Left colon (tissue), 2 donors: ENCODE data around the gene DCDC2B. TPM values are rescaled to one million over a fixed set of nuclear protein-coding genes. Genes with fewer than 3 reads are reported as not detected.

ENCODE experiments used
- ATAC-seq: fragments of 200-7000 bp; cut with Tn5 transposase; one replicate; pipeline ENCODE4 v1.9.1; 2020; ENCODE audit warnings: mild to moderate bottlenecking, moderate library complexity
- DNase-seq, 2 donors: peaks; one replicate each; pipeline ENCODE4 v3.0.0-alpha.2; 2020
- intact Hi-C, 2 donors: fragments of 100-400 bp; cut with DNase I in 1 of 2; cut with micrococcal nuclease in 1 of 2; formaldehyde crosslinking; loops; one replicate each; pipeline versions ENCODE4 v1.11.2 to v1.14.0; 2022; cut with DNase I, micrococcal nuclease
- total RNA-seq, 2 donors: library from RNA; stranded (reverse); fragmentation: NEBNext Ultra II Directional; extraction: Animal tissue kit (Norgen Biotek cat#: 25700); gene quantifications; one replicate each; pipeline ENCODE4 v1.2.1, GENCODE V29; 2021
- donor health status: DM: no; HTN: no; CAD: no.
- donor health status: DM: yes; HTN: yes; CAD: no.

Gene DCDC2B
- total RNA-seq, 2 donors from 2014 or later: not detected

DNA sequence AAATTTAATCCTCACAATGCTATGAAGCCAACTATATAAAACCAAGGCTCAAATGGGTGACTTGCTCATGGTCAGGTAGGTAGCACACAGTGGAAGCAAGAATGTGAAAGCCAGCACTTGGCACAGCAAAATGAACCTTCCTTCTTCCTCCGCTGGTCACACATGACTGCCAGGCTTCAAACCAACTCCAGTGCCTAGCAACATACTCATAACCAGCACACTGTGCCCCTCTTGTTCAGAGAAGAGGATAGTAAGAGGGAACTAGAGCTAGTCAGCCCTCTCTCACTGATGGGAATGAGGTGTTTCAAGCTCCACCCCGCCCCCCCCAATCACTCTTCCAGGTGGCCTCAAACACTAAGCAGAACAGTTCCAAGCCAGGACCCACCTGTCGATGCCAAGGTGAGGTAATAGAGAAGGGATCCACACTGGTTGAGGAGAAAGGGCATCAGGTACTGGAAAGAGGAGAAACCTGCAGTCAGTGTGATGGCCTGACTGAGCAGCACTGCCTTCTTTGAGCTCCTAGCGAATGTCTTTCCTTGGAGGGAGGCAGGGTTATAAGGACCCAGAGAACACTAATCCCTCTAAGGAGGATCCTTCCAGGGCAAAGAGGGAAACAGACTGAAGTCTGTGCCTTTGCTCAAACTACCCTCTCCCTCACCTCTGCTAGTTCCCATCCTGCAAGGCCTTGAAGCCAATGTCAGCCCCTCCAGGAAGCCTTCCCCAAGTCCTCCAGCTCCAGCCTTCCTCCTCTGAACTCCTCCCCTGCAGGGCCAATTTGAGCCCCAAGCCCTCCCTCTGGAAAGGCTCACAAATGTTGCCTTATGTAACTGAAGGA, 12.1 kb downstream of the DCDC2B start:
- ATAC-seq: no peak
- no peak for DNase-seq
- intact Hi-C loops: no loop called here

DNA sequence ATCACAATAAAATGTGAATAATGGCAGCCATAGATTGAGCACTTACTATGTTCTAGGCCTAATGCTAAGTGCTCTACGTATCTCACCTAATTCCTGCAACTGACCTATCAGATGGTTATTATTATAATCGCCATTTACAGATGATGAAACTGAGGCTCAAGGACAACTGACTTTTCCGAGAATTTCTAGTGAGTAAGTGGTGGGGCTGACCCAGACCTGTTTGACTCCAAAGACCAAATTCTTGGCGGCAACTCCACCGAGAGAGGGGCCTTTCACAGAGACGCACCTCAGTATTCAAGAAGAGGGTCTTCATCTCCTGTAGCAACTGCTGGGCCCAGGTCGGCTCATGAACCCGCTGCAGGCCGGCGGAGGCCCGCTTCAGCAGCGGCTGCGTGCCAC, 12.7 kb downstream of the DCDC2B start:
- no peak for DNase-seq
- intact Hi-C loops: no loop called here
- no peak for ATAC-seq

DNA sequence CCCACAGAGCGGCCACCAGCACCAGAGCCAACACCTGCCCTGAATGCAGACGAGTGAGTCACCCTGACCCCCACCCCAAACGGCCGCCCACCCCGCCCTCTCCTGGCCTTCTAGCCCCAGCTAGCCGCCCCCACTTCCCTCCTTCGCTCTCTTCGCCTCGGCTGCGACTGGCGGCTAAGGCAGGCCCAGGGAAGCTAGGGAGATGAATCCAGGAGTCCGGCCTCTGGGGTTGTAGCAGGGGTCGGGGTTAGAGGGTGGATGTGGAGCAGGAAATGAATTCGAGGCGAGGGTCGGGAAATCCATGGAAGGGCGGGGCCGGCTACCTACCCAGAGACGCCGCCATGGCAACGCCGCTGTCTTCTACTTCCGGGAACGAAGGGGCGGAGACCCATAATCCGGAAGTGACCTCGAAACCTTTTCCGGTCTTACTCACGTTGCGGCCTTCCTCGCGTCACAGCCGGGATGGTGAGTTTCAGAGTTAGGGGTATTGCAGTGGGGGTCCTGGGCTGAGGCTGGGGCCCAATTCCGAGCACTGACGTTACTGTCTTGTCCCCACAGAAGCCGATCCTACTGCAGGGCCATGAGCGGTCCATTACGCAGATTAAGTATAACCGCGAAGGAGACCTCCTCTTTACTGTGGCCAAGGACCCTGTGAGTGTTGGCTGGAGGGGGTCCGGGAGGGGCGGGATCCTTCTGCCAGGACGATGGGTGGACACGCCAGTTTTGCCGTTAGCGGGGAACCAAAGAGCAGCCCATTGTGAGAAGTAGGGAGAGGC, 13.3 kb downstream of the DCDC2B start, which contains the start of the genes EIF3I and TMEM234:
Gene EIF3I (plus strand): TSS at position 428 of the 776 bp plus-strand sequence. CDS start 35 bp downstream, at position 463.
Gene TMEM234 (minus strand): TSS at position 374 of the 776 bp plus-strand sequence. CDS start 31 bp downstream, at position 343.
- DNase-seq (peak; percentile 94 to 96), ATAC-seq (peak; percentile 97)
- intact Hi-C loops: no loop called here

DNA sequence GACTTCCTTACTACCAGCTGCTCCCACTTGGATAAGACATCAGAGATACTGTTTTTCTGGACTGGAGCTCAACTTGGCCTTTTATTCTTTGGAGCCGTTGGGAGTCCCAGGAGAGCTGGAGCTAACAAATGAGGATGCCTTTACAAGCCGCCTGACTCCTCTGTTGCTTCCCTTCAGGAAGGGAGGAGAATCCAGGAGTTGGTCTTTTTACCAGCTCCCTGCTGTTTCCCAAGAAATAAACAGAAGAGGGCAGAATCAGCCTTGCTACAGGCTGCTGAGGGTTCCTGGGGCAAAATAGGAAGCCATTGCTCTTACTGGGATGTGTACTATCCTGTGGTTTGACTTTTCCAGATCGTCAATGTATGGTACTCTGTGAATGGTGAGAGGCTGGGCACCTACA, 14.8 kb downstream of the DCDC2B start:
- ATAC-seq (no peak), DNase-seq (no peak)
- intact Hi-C loops: no loop called here

DNA sequence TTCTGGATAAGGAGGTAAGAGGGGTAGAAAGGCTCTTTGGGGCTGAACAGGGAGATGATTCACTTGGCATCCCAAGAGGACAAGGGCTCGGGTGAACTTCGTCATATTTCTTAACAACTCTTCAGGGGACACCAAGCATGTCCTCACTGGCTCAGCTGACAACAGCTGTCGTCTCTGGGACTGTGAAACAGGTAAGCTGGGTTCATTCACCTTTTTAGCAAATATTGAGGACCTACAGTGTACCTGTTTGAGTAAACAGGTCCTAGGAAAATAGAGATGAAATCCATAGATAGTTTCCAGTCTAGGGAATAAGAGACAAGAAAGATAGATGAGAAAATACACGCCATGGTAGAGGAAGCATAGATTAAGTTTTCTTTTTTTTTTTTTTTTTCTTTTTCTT, 15.4 kb downstream of the DCDC2B start:
- intact Hi-C loops: no loop called here

DNA sequence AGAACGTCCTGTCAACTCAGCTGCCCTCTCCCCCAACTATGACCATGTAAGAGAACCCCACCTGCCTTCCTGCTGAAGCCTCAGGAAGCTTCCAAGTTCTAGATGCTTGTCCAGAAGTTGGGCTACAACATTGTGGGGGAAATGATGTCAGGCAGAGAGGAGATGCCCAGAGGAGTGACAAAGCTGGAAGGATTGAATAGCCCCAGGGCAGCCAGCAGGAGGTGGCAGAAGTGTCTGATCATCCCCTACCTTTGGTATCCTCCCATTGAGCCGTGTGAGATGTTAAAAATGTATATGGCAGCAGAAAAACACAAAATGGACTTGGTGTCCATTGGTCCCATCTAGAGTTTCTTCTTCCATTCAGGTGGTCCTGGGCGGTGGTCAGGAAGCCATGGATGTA, 19.9 kb downstream of the DCDC2B start:
- intact Hi-C loops: no loop called here
- DNase-seq (no peak), ATAC-seq (no peak)

More for the DNA sequence above, 15.4 kb downstream of the DCDC2B start:
- DNase-seq: no peak
- no peak for ATAC-seq

DNA sequence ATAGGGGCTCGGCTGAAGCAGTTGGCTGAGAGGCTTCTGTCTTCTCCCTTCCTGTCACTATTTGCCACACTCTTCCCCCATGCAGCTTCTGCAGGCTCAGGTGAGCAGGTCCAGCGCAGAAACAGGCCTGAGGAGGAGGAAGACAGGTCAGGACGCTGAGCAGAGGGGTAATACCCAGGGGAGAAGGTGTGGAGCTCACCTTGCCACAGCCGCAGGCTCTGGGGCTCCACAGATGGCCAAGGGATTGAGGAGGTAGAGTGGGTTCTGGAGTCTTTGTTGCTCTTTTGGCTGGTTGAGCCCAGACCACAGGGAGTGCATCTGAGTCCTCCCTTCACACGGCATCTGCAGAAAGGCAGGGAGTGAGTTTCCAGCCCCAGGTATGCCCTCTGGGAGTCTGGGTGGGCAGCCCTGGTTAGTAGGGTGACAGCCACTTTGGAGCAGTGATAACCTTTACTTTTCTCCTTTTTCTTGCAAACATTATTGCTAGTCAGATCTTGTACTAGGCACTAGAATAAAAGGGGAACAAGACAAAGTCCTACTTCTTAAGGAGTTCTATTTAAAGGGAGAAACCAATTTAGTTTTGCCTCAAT, 23.0 kb downstream of the DCDC2B start:
- no peak for ATAC-seq
- no peak for DNase-seq
- intact Hi-C loops: no loop called here

DNA sequence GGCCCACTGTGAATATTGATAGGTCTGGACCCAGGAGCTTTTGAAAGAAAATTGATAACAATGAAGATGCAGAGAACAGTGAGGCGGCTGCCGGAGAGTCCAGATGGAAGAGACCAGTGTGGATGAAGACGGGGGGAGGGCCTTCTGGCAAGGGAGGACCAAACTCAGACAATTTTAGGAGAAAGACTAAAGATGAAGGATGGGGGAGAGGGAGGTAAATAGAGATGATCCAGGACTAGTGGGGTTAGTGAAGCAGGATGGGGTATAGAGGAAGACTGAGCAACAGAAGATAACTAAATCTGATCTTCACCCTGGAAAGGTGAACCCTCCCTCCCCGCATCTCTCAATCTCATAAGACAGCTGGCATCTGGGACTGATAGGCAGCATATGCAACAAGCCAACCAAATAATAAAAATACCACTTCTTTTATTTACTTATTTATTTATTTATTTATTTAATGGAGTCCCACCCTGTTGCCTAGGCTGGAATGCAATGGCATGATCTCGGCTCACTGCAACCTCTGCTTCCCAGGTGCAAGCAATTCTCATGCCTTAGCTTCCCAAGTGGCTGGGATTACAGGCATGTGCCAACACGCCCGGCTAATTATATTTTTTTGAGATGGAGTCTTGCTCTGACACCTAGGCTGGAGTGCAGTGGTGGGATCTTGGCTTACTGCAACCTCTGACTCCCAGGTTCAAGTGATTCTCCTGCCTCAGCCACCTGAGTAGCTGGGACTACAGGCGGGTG, 23.8 kb downstream of the DCDC2B start:
- intact Hi-C loops: no loop called here
- ATAC-seq (no peak), DNase-seq (no peak)

DNA sequence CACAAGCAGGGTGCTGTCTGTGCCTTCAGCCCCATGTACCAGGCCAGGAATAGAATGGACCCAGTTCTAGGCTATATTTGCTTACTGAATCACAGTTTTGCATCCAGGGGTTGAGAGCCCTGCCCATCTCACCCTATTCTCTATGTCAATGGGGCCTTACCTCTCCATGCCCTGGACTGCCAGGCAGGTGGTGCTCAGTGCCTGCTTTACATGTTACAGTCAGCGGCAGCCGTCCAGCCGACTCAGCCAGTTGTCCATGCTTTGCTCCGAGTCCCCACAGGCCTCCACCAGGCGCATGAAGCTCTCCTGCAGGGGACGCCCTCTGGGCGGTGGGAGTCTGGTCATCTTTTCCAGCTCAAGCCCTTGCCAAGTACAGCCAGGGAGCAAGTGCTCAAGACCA, 25.9 kb downstream of the DCDC2B start:
- intact Hi-C loops: no loop called here
- no peak for DNase-seq
- no peak for ATAC-seq

DNA sequence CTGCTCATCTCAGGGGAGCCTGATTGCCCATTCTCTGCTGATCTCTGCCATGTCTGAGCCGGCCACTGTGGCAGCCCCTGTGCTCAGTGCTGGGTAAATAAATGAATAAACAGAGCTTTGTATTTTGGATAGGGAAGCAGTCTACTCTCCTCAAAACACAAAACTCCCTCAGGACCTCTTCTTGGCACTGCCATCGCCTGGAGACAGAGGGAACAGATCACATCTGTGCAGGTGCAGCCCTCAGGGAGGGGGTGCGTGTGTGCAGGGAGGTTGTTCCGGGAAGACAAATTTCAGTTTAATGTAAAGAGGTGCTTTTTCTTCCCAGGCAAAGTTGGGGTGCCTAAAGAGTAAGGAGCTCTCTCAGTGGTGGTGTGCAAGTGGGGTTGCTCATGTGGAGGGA, 30.4 kb downstream of the DCDC2B start:
- intact Hi-C loops: no loop called here
- ATAC-seq: peak; percentile 23
- DNase-seq: no peak

DNA sequence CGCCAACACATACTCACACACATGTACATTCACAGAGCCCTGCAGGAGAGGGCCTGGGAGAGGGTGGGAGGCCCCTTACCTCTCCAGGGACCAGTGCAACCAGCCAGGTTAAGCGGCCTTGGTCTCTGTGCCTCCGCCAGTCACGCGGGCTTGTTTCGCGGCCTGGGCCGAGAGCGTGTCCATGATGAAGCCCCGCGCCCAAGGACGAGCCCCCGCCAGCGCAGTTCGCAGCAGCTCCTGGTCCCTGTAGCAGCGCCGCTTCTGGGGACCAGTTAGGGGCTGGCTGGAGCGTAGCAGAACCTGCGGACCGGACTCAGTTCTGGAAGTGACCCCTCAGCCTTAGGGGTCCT, 30.9 kb downstream of the DCDC2B start:
- DNase-seq (peak in 1 of 2 donors; percentile 29), ATAC-seq (peak; percentile 5)
- intact Hi-C loops: no loop called here

DNA sequence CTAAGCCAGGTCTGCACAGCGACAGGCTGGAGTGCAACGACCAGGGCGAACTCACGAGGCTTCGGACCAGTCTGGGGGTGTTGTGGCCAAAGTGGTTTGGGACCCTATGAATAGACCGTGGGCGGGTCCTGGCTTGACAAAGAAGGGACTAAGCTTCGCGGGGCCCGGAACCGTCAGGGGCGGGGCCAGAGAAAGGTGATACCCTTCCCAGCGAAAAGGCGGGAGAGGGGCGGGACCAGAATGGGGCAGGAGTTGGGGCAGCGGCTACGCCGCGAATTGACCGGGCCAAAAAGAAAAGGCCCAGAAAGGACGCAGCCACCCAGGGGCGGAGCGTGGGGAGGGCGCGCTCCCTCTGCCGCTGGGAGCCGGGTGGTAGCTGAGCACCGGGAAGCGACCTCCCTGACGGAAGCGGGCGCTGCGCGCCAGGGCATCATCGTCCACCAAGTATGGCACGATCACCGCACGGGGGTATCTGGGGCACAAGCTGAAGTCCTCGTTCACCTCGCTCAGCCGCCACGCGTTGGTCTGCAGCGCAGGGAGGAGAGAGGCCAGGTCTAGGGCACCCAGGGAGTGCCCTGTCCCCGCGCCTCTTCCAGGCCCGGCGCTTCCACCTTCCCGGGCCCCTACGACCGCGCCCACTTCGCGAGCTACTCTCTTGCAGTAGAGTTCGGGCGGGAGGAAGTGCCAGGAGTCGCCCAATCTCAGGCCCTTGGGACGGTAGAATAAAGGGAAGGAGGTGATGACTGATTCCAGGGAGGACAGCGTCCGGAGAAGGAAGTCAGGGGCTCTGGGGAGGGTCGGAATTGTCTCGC, 31.5 kb downstream of the DCDC2B start:
- ATAC-seq (peak; percentile 77), DNase-seq (peak; percentile 81 to 83)
- intact Hi-C loops: no loop called here

DNA sequence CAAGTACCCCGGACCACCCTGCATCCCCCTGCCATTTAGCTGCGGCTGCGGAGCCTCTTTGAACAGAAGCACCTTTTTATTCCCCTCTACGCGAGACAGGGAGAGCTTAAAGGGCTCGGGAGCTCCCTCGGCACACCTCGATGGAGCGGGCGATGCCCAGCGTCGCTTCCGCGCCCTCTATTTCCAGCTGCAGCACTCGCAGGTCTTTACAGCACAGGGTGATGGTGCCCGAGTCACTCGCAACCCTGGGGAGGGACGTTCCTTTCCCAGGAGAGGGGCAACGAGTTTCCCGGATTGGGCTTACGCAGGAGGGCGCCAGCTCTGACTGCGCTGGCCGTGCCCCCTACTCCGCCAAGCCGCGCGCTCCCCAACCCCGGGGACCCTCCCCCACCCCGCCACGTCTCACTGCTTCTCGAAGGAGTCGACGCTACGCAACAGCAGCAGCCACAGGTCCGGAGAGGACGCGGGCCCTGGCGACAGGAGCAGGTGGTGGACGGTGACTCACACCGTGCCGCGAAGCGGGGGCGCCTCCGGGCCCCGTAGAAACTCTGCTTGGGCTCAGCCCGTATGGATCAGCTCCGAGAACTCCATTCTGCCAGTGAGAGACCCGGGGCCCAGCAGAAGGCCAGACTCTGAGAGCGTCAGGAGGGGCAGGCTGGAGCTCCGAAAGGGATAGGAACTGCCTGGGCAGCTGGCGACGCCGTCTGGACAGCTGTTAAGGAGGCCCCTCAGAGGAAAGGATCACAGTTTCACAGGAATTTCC, 32.3 kb downstream of the DCDC2B start:
- DNase-seq: peak; percentile 63 to 70
- peak; percentile 66 for ATAC-seq
- intact Hi-C loops: no loop called here

DNA sequence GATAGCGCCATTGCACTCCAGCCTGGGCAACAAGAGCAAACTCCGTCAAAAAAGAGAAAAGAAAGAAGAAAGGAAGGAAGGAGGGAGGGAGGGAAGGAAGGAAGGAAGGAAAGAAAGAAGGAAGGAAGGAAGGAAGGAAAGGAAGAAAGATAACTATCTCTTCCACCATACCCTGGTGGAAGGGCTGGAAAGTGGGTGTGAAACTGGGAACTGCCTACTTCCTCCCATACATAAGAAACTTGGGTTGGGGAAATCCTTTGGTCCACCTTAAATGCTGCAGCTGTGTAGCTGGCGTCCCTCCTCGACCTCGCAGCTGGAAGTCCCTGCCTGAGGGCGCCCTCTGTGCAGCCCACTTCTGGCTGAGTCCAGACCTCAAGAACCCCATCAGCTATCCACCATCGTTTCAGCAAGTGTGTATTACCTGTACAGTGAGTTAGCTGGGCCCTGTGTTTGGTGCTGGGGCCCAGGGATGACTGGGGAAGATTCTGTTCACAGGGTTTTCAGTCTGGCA, 33.5 kb downstream of the DCDC2B start:
- ATAC-seq: no peak
- DNase-seq: peak in 1 of 2 donors; percentile 23
- intact Hi-C loops: no loop called here

DNA sequence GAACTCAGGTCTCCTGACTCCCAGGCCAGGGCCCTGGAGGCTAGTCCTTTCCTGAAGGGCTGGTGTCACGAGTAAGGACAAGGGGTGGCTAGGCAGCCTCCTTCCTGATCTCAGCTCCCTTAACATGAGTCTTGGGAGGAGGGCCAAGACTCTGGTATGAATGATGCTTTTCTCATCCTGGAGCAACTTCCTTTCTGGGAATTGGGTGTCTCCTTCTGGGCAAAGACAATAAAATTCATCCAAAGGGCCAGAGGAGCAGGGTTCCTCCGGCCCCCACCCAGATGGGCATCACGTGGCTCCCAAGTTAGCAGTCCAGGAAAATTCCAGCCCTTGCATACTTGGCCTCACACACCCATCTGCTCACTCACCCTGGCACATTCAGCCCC, 38.0 kb downstream of the DCDC2B start, which contains the start of gene FAM167B:
Gene FAM167B (plus strand): TSS at position 335 of the 386 bp plus-strand sequence. CDS start 200 bp downstream, outside the sequence.
- peak; percentile 10 for ATAC-seq
- intact Hi-C loops: no loop called here
- DNase-seq: no peak

DNA sequence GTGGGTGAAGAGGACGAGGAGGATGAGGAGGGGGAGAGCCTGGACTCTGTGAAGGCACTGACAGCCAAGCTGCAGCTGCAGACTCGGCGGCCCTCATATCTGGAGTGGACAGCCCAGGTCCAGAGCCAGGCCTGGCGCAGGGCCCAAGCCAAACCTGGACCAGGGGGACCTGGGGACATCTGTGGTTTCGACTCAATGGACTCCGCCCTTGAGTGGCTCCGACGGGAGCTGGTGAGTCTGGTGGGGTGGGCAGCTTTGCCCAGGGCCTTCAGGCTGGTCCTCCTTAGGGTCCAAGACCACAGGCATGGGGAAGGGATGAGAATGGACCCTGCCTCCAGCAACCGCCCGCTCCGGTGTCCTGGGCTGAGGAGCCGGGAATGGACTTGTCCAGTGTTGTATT, 38.6 kb downstream of the DCDC2B start:
- intact Hi-C loops: no loop called here
- peak in 1 of 2 donors; percentile 20 for DNase-seq

More for the DNA sequence above, 38.6 kb downstream of the DCDC2B start:
- ATAC-seq: no peak
